ENCODE results near the gene VAMP8.
"Not testable (repeated sequence)": the region's sequence is repeated elsewhere in the genome, so short reads cannot be mapped to it uniquely, and the experiment has no call there.

GRCh38 chr2:85617723-85618122 lies 40.3 kb downstream of the VAMP8 start:
- TF ChIP-seq CTCF (conservative IDR thresholded peaks at IDR 0.05 in 1 of 2, IDR thresholded peaks at IDR 0.05 in 1 of 2; ENCODE audit: extremely low read depth in 1 of 2, insufficient read depth in 1 of 2, low read depth in 1 of 2, low read length in 2 of 2); EZH2 (IDR thresholded peaks at IDR 0.05; ENCODE audit: borderline replicate concordance, low read length): not testable (repeated sequence)

Measured in mammary epithelial cell (primary cell).